GM12891 (cell line): ENCODE data around the gene GPS2.

Experiments
- DNase-seq: peaks from one replicate; pipeline ENCODE4 v3.0.0; 2011; ENCODE audit warnings: low spot score; ENCODE audit not compliant: insufficient read length
- FAIRE-seq: peaks from 2 replicates; lab custom pipeline; 2011; peaks lifted over from hg19 to GRCh38; lab: Jason Lieb, UNC
- PAX5 ChIP-seq: IDR thresholded peaks from 2 replicates; pipeline ENCODE4 v1.6.1; 2011; ENCODE audit warnings: low read length, moderate library complexity, mild to moderate bottlenecking; ENCODE audit not compliant: insufficient read depth, severe bottlenecking
- POLR2A ChIP-seq: IDR thresholded peaks from 2 replicates; pipeline ENCODE4 v1.6.1; 2011; ENCODE audit warnings: low read depth, low read length, control low read depth
- POLR2AphosphoS5 ChIP-seq: IDR thresholded peaks from 2 replicates; pipeline ENCODE4 v1.6.1; 2011; ENCODE audit warnings: low read depth, low read length, control low read depth
- POU2F2 ChIP-seq: IDR thresholded peaks from 2 replicates; pipeline ENCODE4 v1.6.1; 2011; ENCODE audit warnings: low read depth, mild to moderate bottlenecking, control low read depth, low read length, moderate library complexity
- SPI1 ChIP-seq: IDR thresholded peaks from 2 replicates; pipeline ENCODE4 v1.6.1; 2011; ENCODE audit warnings: low read depth, low read length, control low read depth
- TAF1 ChIP-seq: IDR thresholded peaks from 2 replicates; pipeline ENCODE4 v1.6.1; 2011; ENCODE audit warnings: low read depth, low read length, control low read depth

GPS2 gene

GRCh38 chr17:7293816-7294613 lies 21.1 kb downstream of the GPS2 start:
- no peak for TF ChIP-seq POU2F2
- no peak for TF ChIP-seq TAF1
- no peak for TF ChIP-seq POLR2AphosphoS5
- TF ChIP-seq PAX5: no peak
- TF ChIP-seq POLR2A: no peak
- DNase-seq: no peak
- no peak for FAIRE-seq

- TF ChIP-seq POLR2A (no peak), TAF1 (no peak), POLR2AphosphoS5 (no peak), PAX5 (no peak), POU2F2 (no peak), SPI1 (no peak)
- no peak for FAIRE-seq
- no peak for DNase-seq
Observed at GRCh38 chr17:7293159-7293558, 22.0 kb downstream of the GPS2 start.

- DNase-seq (no peak), FAIRE-seq (no peak)
- TF ChIP-seq SPI1: no peak
- no peak for TF ChIP-seq TAF1
- TF ChIP-seq POLR2AphosphoS5: no peak
- TF ChIP-seq POU2F2: no peak
- TF ChIP-seq PAX5: no peak
- TF ChIP-seq POLR2A: no peak
Observed at GRCh38 chr17:7292729-7293128, 22.4 kb downstream of the GPS2 start.

GRCh38 chr17:7292194-7292593 lies 23.0 kb downstream of the GPS2 start:
- no peak for DNase-seq
- TF ChIP-seq SPI1 (no peak), POU2F2 (no peak), POLR2AphosphoS5 (no peak), PAX5 (no peak), POLR2A (no peak), TAF1 (no peak)
- FAIRE-seq: no peak

GRCh38 chr17:7290685-7291084 lies 24.5 kb downstream of the GPS2 start:
- TF ChIP-seq POLR2A (no peak), TAF1 (no peak), SPI1 (no peak), POLR2AphosphoS5 (no peak), PAX5 (no peak), POU2F2 (no peak)
- no peak for FAIRE-seq
- DNase-seq: no peak

- DNase-seq: no peak
- TF ChIP-seq SPI1: no peak
- no peak for TF ChIP-seq TAF1
- TF ChIP-seq POU2F2: no peak
- TF ChIP-seq PAX5: no peak
- TF ChIP-seq POLR2A: no peak
- no peak for TF ChIP-seq POLR2AphosphoS5
- FAIRE-seq: no peak
Observed at GRCh38 chr17:7290166-7290565, 25.0 kb downstream of the GPS2 start.

GRCh38 chr17:7289256-7290032 lies 25.7 kb downstream of the GPS2 start:
- no peak for DNase-seq
- no peak for FAIRE-seq
- TF ChIP-seq TAF1 (no peak), POLR2AphosphoS5 (no peak), SPI1 (no peak), POU2F2 (no peak), PAX5 (no peak), POLR2A (no peak)

GRCh38 chr17:7285679-7286078 lies 29.5 kb downstream of the GPS2 start:
- TF ChIP-seq TAF1 (no peak), POLR2A (no peak), POLR2AphosphoS5 (no peak), PAX5 (no peak), POU2F2 (no peak), SPI1 (no peak)
- DNase-seq (no peak), FAIRE-seq (no peak)

GRCh38 chr17:7284911-7285310 lies 30.2 kb downstream of the GPS2 start:
- no peak for TF ChIP-seq TAF1
- TF ChIP-seq POLR2A: no peak
- no peak for TF ChIP-seq PAX5
- TF ChIP-seq POU2F2: no peak
- no peak for TF ChIP-seq SPI1
- TF ChIP-seq POLR2AphosphoS5: no peak
- no peak for FAIRE-seq
- DNase-seq: no peak

GRCh38 chr17:7283471-7284216 lies 31.5 kb downstream of the GPS2 start:
- FAIRE-seq (no peak), DNase-seq (no peak)
- no peak for TF ChIP-seq POLR2A
- TF ChIP-seq SPI1: no peak
- TF ChIP-seq PAX5: no peak
- TF ChIP-seq POLR2AphosphoS5: no peak
- no peak for TF ChIP-seq POU2F2
- TF ChIP-seq TAF1: no peak
